Activated CD4-positive, alpha-beta T cell treated with anti-CD3 and anti-CD28 coated beads for 36 hours (primary cell): Measurements from ENCODE around the gene TTC28. TPM values are rescaled to one million over a fixed set of nuclear protein-coding genes. Genes with fewer than 3 reads are reported as not detected.

Experiments used
- ATAC-seq: fragments of 200-7000 bp; cut with Tn5 transposase; one replicate; pipeline ENCODE4 v1.10.0; 2021; ENCODE audit warnings: mild to moderate bottlenecking, moderate library complexity
- CTCF ChIA-PET: fragments of 350-600 bp; sonication (Branson Sonifier 250); formaldehyde crosslinking; loops from one replicate; lab custom pipeline; 2021; ENCODE audit warnings: antibody characterized with exemption; lab: Charles Lee
- POLR2A ChIA-PET: fragments of 350-600 bp; sonication (Branson Sonifier 250); formaldehyde crosslinking; loops from one replicate; lab custom pipeline; 2021; ENCODE audit warnings: antibody characterized with exemption, inconsistent platforms; lab: Charles Lee
- DNase-seq: peaks from one replicate; pipeline ENCODE4 v3.0.0-alpha.2; 2020
- H3K27ac Mint-ChIP-seq: one replicate; pipeline ENCODE4 v1.8.0; 2021; ENCODE audit warnings: mixed read lengths
- H3K27me3 Mint-ChIP-seq: one replicate; pipeline ENCODE4 v1.8.0; 2021; ENCODE audit warnings: mixed read lengths
- H3K36me3 Mint-ChIP-seq: one replicate; pipeline ENCODE4 v1.8.0; 2021; ENCODE audit warnings: low read depth, mixed read lengths
- H3K4me1 Mint-ChIP-seq: one replicate; pipeline ENCODE4 v1.8.0; 2021; ENCODE audit warnings: mixed read lengths
- H3K4me3 Mint-ChIP-seq: one replicate; pipeline ENCODE4 v1.8.0; 2021; ENCODE audit warnings: mild to moderate bottlenecking, moderate library complexity, mixed read lengths
- H3K9me3 Mint-ChIP-seq: one replicate; pipeline ENCODE4 v1.8.0; 2021; ENCODE audit warnings: low read depth, mixed read lengths
- intact Hi-C, 2 experiments: fragments of 100-400 bp; cut with DNase I in 1 of 2; cut with micrococcal nuclease in 1 of 2; formaldehyde crosslinking; loops; one replicate each; pipeline versions ENCODE4 v1.14.2 to v1.15.1; 2022 to 2024; cut with DNase I, micrococcal nuclease
- total RNA-seq, 2 experiments: library from RNA; stranded (reverse); gene quantifications; one replicate each; pipeline ENCODE4 v1.2.3, GENCODE V29; 2021

Gene TTC28
- total RNA-seq, 2 experiments from 2014 or later = 1.0 to 1.4 TPM

GRCh38 chr22:28188178-28188879 is 491.3 kb downstream of the TTC28 start:
- intact Hi-C loops = no loop called here
- Mint-ChIP-seq H3K4me1 (no peaks in the 10 kb centered on the region), H3K36me3 (no peaks in the 10 kb centered on the region), H3K9me3 (no peaks in the 10 kb centered on the region), H3K27ac (no peak overlapping the region), H3K4me3 (no peak overlapping the region), H3K27me3 (peaks cover 3% of the 10 kb centered on the region)
- CTCF ChIA-PET = no interaction called here
- no peak for DNase-seq
- no peak for ATAC-seq
- POLR2A ChIA-PET = no interaction called here

GRCh38 chr22:28187612-28188011 is 492.0 kb downstream of the TTC28 start:
- ChIA-PET CTCF (interaction anchor here (0.5 to 0.6 kb wide), 2 partner anchors 109 to 157 kb away, joined by 3 read pairs; no protein-coding TSS in a partner anchor), POLR2A (no interaction called here)
- peaks cover 3% of the 10 kb centered on the region for H3K27me3 Mint-ChIP-seq

GRCh38 chr22:28186641-28187040 is 493.0 kb downstream of the TTC28 start:
- no peaks in the 10 kb centered on the region for H3K36me3 Mint-ChIP-seq
- H3K27ac Mint-ChIP-seq = no peak overlapping the region
- H3K27me3 Mint-ChIP-seq = no peaks in the 10 kb centered on the region
- no peaks in the 10 kb centered on the region for H3K9me3 Mint-ChIP-seq
- no peaks in the 10 kb centered on the region for H3K4me1 Mint-ChIP-seq
- H3K4me3 Mint-ChIP-seq = no peak overlapping the region
- intact Hi-C loops = no loop called here
- ChIA-PET POLR2A (no interaction called here), CTCF (interaction anchor here (0.7 kb wide), 1 partner anchor 372 kb away, joined by 3 read pairs; no protein-coding TSS in a partner anchor)
- DNase-seq (no peak), ATAC-seq (no peak)

More at GRCh38 chr22:28187612-28188011, 492.0 kb downstream of the TTC28 start:
- Mint-ChIP-seq H3K4me3 (no peak overlapping the region), H3K4me1 (no peaks in the 10 kb centered on the region), H3K36me3 (no peaks in the 10 kb centered on the region), H3K9me3 (no peaks in the 10 kb centered on the region), H3K27ac (no peak overlapping the region)
- DNase-seq (no peak), ATAC-seq (no peak)
- intact Hi-C loops = no loop called here

- DNase-seq = no peak
- Mint-ChIP-seq H3K27me3 (no peaks in the 10 kb centered on the region), H3K9me3 (no peaks in the 10 kb centered on the region), H3K27ac (no peak overlapping the region), H3K4me3 (no peak overlapping the region), H3K36me3 (no peaks in the 10 kb centered on the region), H3K4me1 (no peaks in the 10 kb centered on the region)
- ChIA-PET POLR2A (no interaction called here), CTCF (no interaction called here)
- intact Hi-C loops = no loop called here
- no peak for ATAC-seq
Observed at GRCh38 chr22:28185130-28185529, 494.5 kb downstream of the TTC28 start.

- POLR2A ChIA-PET = no interaction called here
- Mint-ChIP-seq H3K27me3 (no peaks in the 10 kb centered on the region), H3K9me3 (no peaks in the 10 kb centered on the region), H3K4me1 (no peaks in the 10 kb centered on the region), H3K4me3 (no peak overlapping the region), H3K36me3 (no peaks in the 10 kb centered on the region), H3K27ac (no peak overlapping the region)
- intact Hi-C loops = no loop called here
- ATAC-seq = no peak
- DNase-seq = no peak
- CTCF ChIA-PET = interaction anchor here (0.7 to 1.4 kb wide), 3 partner anchors 19 to 350 kb away, joined by 3 to 4 read pairs (median 3); no protein-coding TSS in a partner anchor
Observed at GRCh38 chr22:28183078-28183860, 496.4 kb downstream of the TTC28 start.

- Mint-ChIP-seq H3K36me3 (no peaks in the 10 kb centered on the region), H3K27ac (no peak overlapping the region), H3K27me3 (no peaks in the 10 kb centered on the region), H3K9me3 (no peaks in the 10 kb centered on the region), H3K4me1 (no peaks in the 10 kb centered on the region), H3K4me3 (no peak overlapping the region)
- intact Hi-C loops = no loop called here
- ChIA-PET CTCF (no interaction called here), POLR2A (no interaction called here)
- ATAC-seq (no peak), DNase-seq (no peak)
Observed at GRCh38 chr22:28180804-28181731, 498.6 kb downstream of the TTC28 start.

GRCh38 chr22:28179392-28179791 is 500.2 kb downstream of the TTC28 start:
- CTCF ChIA-PET = interaction anchor here (0.9 kb wide), 1 partner anchor 68 kb away, joined by 3 read pairs; no protein-coding TSS in a partner anchor
- no peak for DNase-seq
- no peak for ATAC-seq
- no peaks in the 10 kb centered on the region for H3K27me3 Mint-ChIP-seq
- no peaks in the 10 kb centered on the region for H3K4me1 Mint-ChIP-seq
- POLR2A ChIA-PET = no interaction called here
- no peaks in the 10 kb centered on the region for H3K9me3 Mint-ChIP-seq
- H3K27ac Mint-ChIP-seq = no peak overlapping the region
- intact Hi-C loops = no loop called here
- no peak overlapping the region for H3K4me3 Mint-ChIP-seq
- H3K36me3 Mint-ChIP-seq = no peaks in the 10 kb centered on the region

GRCh38 chr22:28175730-28176492 is 503.7 kb downstream of the TTC28 start:
- DNase-seq (no peak), ATAC-seq (no peak)
- CTCF ChIA-PET = no interaction called here
- POLR2A ChIA-PET = no interaction called here
- Mint-ChIP-seq H3K27ac (no peak overlapping the region), H3K4me3 (no peak overlapping the region), H3K27me3 (no peaks in the 10 kb centered on the region), H3K36me3 (no peaks in the 10 kb centered on the region), H3K4me1 (no peaks in the 10 kb centered on the region), H3K9me3 (no peaks in the 10 kb centered on the region)
- intact Hi-C loops = no loop called here

GRCh38 chr22:28174509-28174908 is 505.1 kb downstream of the TTC28 start:
- no peak for ATAC-seq
- H3K4me1 Mint-ChIP-seq = no peaks in the 10 kb centered on the region
- ChIA-PET CTCF (no interaction called here), POLR2A (no interaction called here)
- DNase-seq = no peak
- H3K27ac Mint-ChIP-seq = no peak overlapping the region
- H3K27me3 Mint-ChIP-seq = no peaks in the 10 kb centered on the region
- H3K36me3 Mint-ChIP-seq = no peaks in the 10 kb centered on the region
- H3K9me3 Mint-ChIP-seq = no peaks in the 10 kb centered on the region
- H3K4me3 Mint-ChIP-seq = no peak overlapping the region
- intact Hi-C loops = no loop called here

GRCh38 chr22:28172892-28173670 is 506.6 kb downstream of the TTC28 start:
- CTCF ChIA-PET = interaction anchor here (0.6 kb wide), 1 partner anchor 142 kb away, joined by 3 read pairs; no protein-coding TSS in a partner anchor
- no peak overlapping the region for H3K27ac Mint-ChIP-seq
- POLR2A ChIA-PET = no interaction called here
- no peaks in the 10 kb centered on the region for H3K4me1 Mint-ChIP-seq
- H3K4me3 Mint-ChIP-seq = no peak overlapping the region
- intact Hi-C loops = no loop called here
- DNase-seq (no peak), ATAC-seq (no peak)
- H3K9me3 Mint-ChIP-seq = no peaks in the 10 kb centered on the region
- no peaks in the 10 kb centered on the region for H3K27me3 Mint-ChIP-seq
- no peaks in the 10 kb centered on the region for H3K36me3 Mint-ChIP-seq
